OCI-LY1 (cell line): ENCODE results near the gene PPP4R3A.

Source experiments
- CTCF ChIP-seq: fragments of 200-600 bp; sonication (generic), shearing (Covaris generic); IDR thresholded peaks from 2 replicates; pipeline ENCODE4 v1.5.1; 2017; ENCODE audit warnings: mild to moderate bottlenecking, antibody characterized with exemption, low read length, moderate library complexity, mixed read lengths
- EZH2 ChIP-seq: fragments of 200-600 bp; sonication (generic), shearing (Covaris generic); IDR thresholded peaks from 2 replicates; pipeline ENCODE4 v1.8.0; 2017; ENCODE audit warnings: borderline replicate concordance, mixed run types, mild to moderate bottlenecking, antibody characterized with exemption, low read length, moderate library complexity, mixed read lengths

DNA sequence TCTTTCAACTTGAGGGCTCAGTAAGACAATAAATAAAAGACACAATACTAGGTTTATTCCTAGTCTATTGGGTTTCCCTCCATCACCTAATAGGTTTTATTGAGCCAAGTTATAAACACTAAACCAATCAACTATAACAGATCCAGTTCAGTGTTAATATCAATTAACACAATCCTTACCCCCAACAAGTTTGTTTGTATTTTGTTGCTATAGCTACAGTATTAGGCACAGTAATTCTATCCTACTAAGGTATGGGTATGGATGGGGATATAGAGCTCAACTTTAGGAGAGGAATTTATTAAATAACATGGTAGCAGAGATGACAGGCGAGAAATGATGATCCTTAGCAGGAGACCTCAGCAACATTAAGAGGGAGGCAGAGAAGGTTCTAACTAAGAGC lies 13.3 kb downstream of the PPP4R3A start:
- TF ChIP-seq CTCF (no peak), EZH2 (no peak)
